Aorta (tissue), 5 donors: ENCODE data around the gene HMMR. TPM values are rescaled to one million over a fixed set of nuclear protein-coding genes. Genes with fewer than 3 reads are reported as not detected.
A peak's percentile ranks its signal among the peaks of the same experiment; 100 is the strongest.

Experiments used
- ATAC-seq: fragments of 200-7000 bp; cut with Tn5 transposase; one replicate; pipeline ENCODE4 v1.9.1; 2022; ENCODE audit warnings: moderate library complexity; ENCODE audit not compliant: low FRiP score
- DNase-seq, 2 donors: peaks; one replicate each; pipeline ENCODE4 v3.0.0-alpha.2; 2020
- H3K27ac ChIP-seq, 2 donors: one replicate each; pipeline ENCODE4 v1.5.1; 2013; ENCODE audit warnings: low read length in 2 of 2, mild to moderate bottlenecking in 2 of 2, moderate library complexity in 2 of 2, control low read depth in 1 of 2, inconsistent platforms in 1 of 2, low read depth in 1 of 2
- H3K27me3 ChIP-seq, 2 donors: one replicate each; pipeline ENCODE4 v1.6.1; 2013; ENCODE audit warnings: control low read depth in 1 of 2, low read length in 1 of 2, mild to moderate bottlenecking in 1 of 2, moderate library complexity in 1 of 2; ENCODE audit not compliant: insufficient read depth in 2 of 2, control insufficient read depth in 1 of 2
- H3K36me3 ChIP-seq, 2 donors: one replicate each; pipeline ENCODE4 v1.6.1; 2013; ENCODE audit warnings: control low read depth in 1 of 2, low read length in 1 of 2, mild to moderate bottlenecking in 1 of 2; ENCODE audit not compliant: insufficient read depth in 2 of 2, control insufficient read depth in 1 of 2
- H3K4me1 ChIP-seq, 2 donors: one replicate each; pipeline ENCODE4 v1.6.1; 2013; ENCODE audit warnings: low read length in 2 of 2, control low read depth in 1 of 2, mild to moderate bottlenecking in 1 of 2, moderate library complexity in 1 of 2; ENCODE audit not compliant: insufficient read depth in 2 of 2, control insufficient read depth in 1 of 2
- H3K4me3 ChIP-seq, 2 donors: one replicate each; pipeline ENCODE4 v1.5.1; 2013; ENCODE audit warnings: low read length in 2 of 2, control low read depth in 1 of 2, mild to moderate bottlenecking in 1 of 2
- H3K9me3 ChIP-seq: one replicate; pipeline ENCODE4 v1.6.1; 2013; ENCODE audit warnings: mild to moderate bottlenecking, low read length; ENCODE audit not compliant: control insufficient read depth
- WGBS, 2 donors: extraction: QIAGEN DNeasy Blood & Tissue Kit; methylation state at CpG; one replicate each; pipeline ENCODE4 v1.1.7; 2013; 5-methylcytosine and 5-hydroxymethylcytosine counted together
- intact Hi-C, 2 donors: fragments of 100-400 bp; cut with DNase I; formaldehyde crosslinking; loops; one replicate each; pipeline versions ENCODE4 v1.14.2 to v1.15.0; 2022
- polyA plus RNA-seq, 2 donors: library from polyadenylated mRNA; stranded (reverse); fragments of 200-250 nt; gene quantifications; one replicate each; pipeline ENCODE4 v1.2.3, GENCODE V29; 2013
- total RNA-seq, 2 donors: library from RNA; stranded (reverse); fragmentation: NEBNext Ultra II Directional; extraction: Animal tissue kit (Norgen Biotek cat#: 25700); gene quantifications; one replicate each; pipeline ENCODE4 v1.2.1, GENCODE V29; 2021
- donor health status: healthy with polysubstance abuse.
- donor health status: Bipolar disorder and iron deficiency.
- donor health status: DM: no; HTN: no; CAD: no.
- donor health status: DM: no; HTN: no; CAD: no.
- donor health status: DM: yes; HTN: yes; CAD: no.

HMMR gene
- total and polyA plus RNA-seq, 4 donors, result 0.75 to 2.2 TPM; not detected in 2

GRCh38 chr5:163506726-163507125 is 46.3 kb downstream of the HMMR start:
- intact Hi-C loops, result loop anchor here in 1 of 2 donors (5.0 kb wide), 1 partner anchor 44 kb away; the partner anchor contains the start of genes HMMR and NUDCD2
- WGBS, 2 donors, result 2% methylated on average over 8 of the region's 8 CpGs

GRCh38 chr5:163508753-163509152 is 48.3 kb downstream of the HMMR start:
- no peak overlapping the region for H3K4me3 ChIP-seq
- intact Hi-C loops, result loop anchor here in 1 of 2 donors (5.0 kb wide), 1 partner anchor 46 kb away; the partner anchor contains the start of genes HMMR and NUDCD2
- H3K27me3 ChIP-seq, result no peaks in the 10 kb centered on the region
- whole genome bisulfite sequencing, 2 donors, result 29 to 38% methylated on average over 5 of the region's 5 CpGs
- H3K36me3 ChIP-seq, result no peaks in the 10 kb centered on the region
- H3K9me3 ChIP-seq, result no peaks in the 10 kb centered on the region
- ATAC-seq, result no peak
- no peak for DNase-seq
- peaks cover 4 to 7% of the 10 kb centered on the region in 2 donors for H3K4me1 ChIP-seq
- H3K27ac ChIP-seq, result no peak overlapping the region

More at GRCh38 chr5:163506726-163507125, 46.3 kb downstream of the HMMR start:
- no peak for ATAC-seq
- DNase-seq, result no peak
- no peaks in the 10 kb centered on the region for H3K36me3 ChIP-seq
- no peak overlapping the region for H3K27ac ChIP-seq
- no peaks in the 10 kb centered on the region for H3K27me3 ChIP-seq
- peaks cover 4 to 5% of the 10 kb centered on the region in 2 donors for H3K4me1 ChIP-seq
- H3K4me3 ChIP-seq, result peak overlapping the region; percentile 62 to 71
- no peaks in the 10 kb centered on the region for H3K9me3 ChIP-seq

GRCh38 chr5:163509291-163509951 is 49.0 kb downstream of the HMMR start:
- Histone ChIP-seq H3K9me3 (no peaks in the 10 kb centered on the region), H3K27me3 (no peaks in the 10 kb centered on the region), H3K27ac (peak overlapping the region in 1 of 2 donors; percentile 3), H3K4me3 (peak overlapping the region in 1 of 2 donors; percentile 18), H3K4me1 (peaks cover 2 to 4% of the 10 kb centered on the region in 2 donors), H3K36me3 (no peaks in the 10 kb centered on the region)
- 3 to 4% methylated on average over 7 of the region's 7 CpGs for WGBS, 2 donors
- DNase-seq, result no peak
- intact Hi-C loops, result loop anchor here in 1 of 2 donors (5.0 kb wide), 1 partner anchor 47 kb away; the partner anchor contains the start of genes HMMR and NUDCD2
- no peak for ATAC-seq

GRCh38 chr5:163512526-163512925 is 52.1 kb downstream of the HMMR start:
- DNase-seq, result no peak
- Histone ChIP-seq H3K9me3 (no peaks in the 10 kb centered on the region), H3K4me1 (peaks cover 2 to 4% of the 10 kb centered on the region in 2 donors), H3K4me3 (no peak overlapping the region), H3K36me3 (peaks cover 3 to 5% of the 10 kb centered on the region in 2 donors), H3K27ac (no peak overlapping the region), H3K27me3 (no peaks in the 10 kb centered on the region)
- WGBS, 2 donors, result 80 to 81% methylated on average over 5 of the region's 5 CpGs
- no peak for ATAC-seq
- intact Hi-C loops, result no loop called here

GRCh38 chr5:163525096-163525495 is 64.7 kb downstream of the HMMR start:
- ATAC-seq, result no peak
- intact Hi-C loops, result no loop called here
- 91 to 94% methylated on average over 1 of the region's 1 CpG for WGBS, 2 donors

GRCh38 chr5:163529698-163530097 is 69.3 kb downstream of the HMMR start:
- WGBS, 2 donors, result 65 to 67% methylated on average over 5 of the region's 5 CpGs
- Histone ChIP-seq H3K9me3 (peaks cover 1% of the 10 kb centered on the region), H3K4me1 (no peaks in the 10 kb centered on the region), H3K27me3 (peaks cover 0 to 1% of the 10 kb centered on the region in 2 donors), H3K27ac (no peak overlapping the region), H3K36me3 (no peaks in the 10 kb centered on the region), H3K4me3 (no peak overlapping the region)
- intact Hi-C loops, result no loop called here
- no peak for ATAC-seq
- DNase-seq, result no peak

More at GRCh38 chr5:163525096-163525495, 64.7 kb downstream of the HMMR start:
- Histone ChIP-seq H3K9me3 (peaks cover 1% of the 10 kb centered on the region), H3K4me3 (no peak overlapping the region), H3K4me1 (no peaks in the 10 kb centered on the region), H3K27ac (no peak overlapping the region), H3K27me3 (no peaks in the 10 kb centered on the region), H3K36me3 (no peaks in the 10 kb centered on the region)
- no peak for DNase-seq

- intact Hi-C loops, result no loop called here
- Histone ChIP-seq H3K36me3 (no peaks in the 10 kb centered on the region), H3K27ac (no peak overlapping the region), H3K4me1 (no peaks in the 10 kb centered on the region), H3K9me3 (peaks cover 1% of the 10 kb centered on the region), H3K4me3 (no peak overlapping the region), H3K27me3 (peaks cover 0 to 1% of the 10 kb centered on the region in 2 donors)
- ATAC-seq (no peak), DNase-seq (no peak)
- 77 to 78% methylated on average over 3 of the region's 3 CpGs for WGBS, 2 donors
These were observed 70.8 kb downstream of the HMMR start for GRCh38 chr5:163531272-163531671.

GRCh38 chr5:163532171-163533084 is 72.0 kb downstream of the HMMR start:
- WGBS, 2 donors, result 56% methylated on average over 5 of the region's 5 CpGs
- ATAC-seq, result no peak
- Histone ChIP-seq H3K4me1 (no peaks in the 10 kb centered on the region), H3K4me3 (no peak overlapping the region), H3K27ac (no peak overlapping the region), H3K36me3 (no peaks in the 10 kb centered on the region), H3K9me3 (peaks cover 1% of the 10 kb centered on the region), H3K27me3 (peaks cover 0 to 1% of the 10 kb centered on the region in 2 donors)
- intact Hi-C loops, result no loop called here
- DNase-seq, result no peak
